Naive B cell (primary cell): ENCODE results near the gene PRDM13. TPM values are rescaled to one million over a fixed set of nuclear protein-coding genes. Genes with fewer than 3 reads are reported as not detected.
A peak's percentile ranks its signal among the peaks of the same experiment; 100 is the strongest.
"Not testable (repeated sequence)": the region's sequence is repeated elsewhere in the genome, so short reads cannot be mapped to it uniquely, and the experiment has no call there.

Experiments
- ATAC-seq, 2 donors: fragments of 150-1000 bp; cut with Tn5 transposase; 2 replicates each; pipeline ENCODE4 v1.10.0; 2021; ENCODE audit warnings: low read depth in 2 of 2, mild to moderate bottlenecking in 2 of 2, moderate library complexity in 2 of 2
- DNase-seq: peaks from one replicate; pipeline ENCODE4 v3.0.0; 2022
- H3K27ac Mint-ChIP-seq, 6 donors: one replicate each; pipeline ENCODE4 v1.8.0; 2020 to 2022; ENCODE audit warnings: mild to moderate bottlenecking in 6 of 6, mixed read lengths in 6 of 6, moderate library complexity in 5 of 6, inconsistent platforms in 2 of 6
- H3K27me3 Mint-ChIP-seq, 3 donors: one replicate each; pipeline ENCODE4 v1.8.0; 2021 to 2022; ENCODE audit warnings: mixed read lengths in 3 of 3, mild to moderate bottlenecking in 1 of 3
- H3K36me3 Mint-ChIP-seq, 2 donors: one replicate each; pipeline ENCODE4 v1.8.0; 2020 to 2022; ENCODE audit warnings: mixed read lengths in 2 of 2, inconsistent platforms in 1 of 2, mild to moderate bottlenecking in 1 of 2
- H3K4me1 Mint-ChIP-seq, 3 donors: one replicate each; pipeline ENCODE4 v1.8.0; 2020 to 2022; ENCODE audit warnings: mixed read lengths in 3 of 3, inconsistent platforms in 1 of 3, mild to moderate bottlenecking in 1 of 3, moderate library complexity in 1 of 3
- H3K4me3 Mint-ChIP-seq, 8 donors: one replicate each; pipeline ENCODE4 v1.8.0; 2020 to 2022; ENCODE audit warnings: mild to moderate bottlenecking in 8 of 8, mixed read lengths in 8 of 8, moderate library complexity in 8 of 8, inconsistent platforms in 2 of 8
- H3K9me3 Mint-ChIP-seq, 7 donors: one replicate each; pipeline ENCODE4 v1.8.0; 2020 to 2022; ENCODE audit warnings: mixed read lengths in 7 of 7, mild to moderate bottlenecking in 5 of 7, inconsistent platforms in 2 of 7, moderate library complexity in 1 of 7
- polyA plus RNA-seq, 6 donors: library from polyadenylated mRNA; unstranded; fragments of 300-500 nt; fragmentation: Illumina TruSeq; gene quantifications; one replicate each; pipeline ENCODE4 v1.2.3, GENCODE V29; 2021; ENCODE audit warnings: low read depth in 6 of 6

The PRDM13 gene
- polyA plus RNA-seq, 6 donors from 2014 or later = not detected

- Mint-ChIP-seq H3K36me3 (no peaks in the 10 kb centered on the region), H3K27me3 (peaks cover 70 to 77% (median 73%) of the 10 kb centered on the region in 3 donors), H3K4me3 (peak overlapping the region; percentile 49 to 91 (median 84)), H3K4me1 (peaks cover 12 to 33% (median 24%) of the 10 kb centered on the region in 3 donors), H3K9me3 (peaks cover 0 to 7% (median 5%) of the 10 kb centered on the region in 7 donors), H3K27ac (peak overlapping the region in 1 of 6 donors; percentile 71)
- DNase-seq (no peak), ATAC-seq (no peak)
Measured at GRCh38 chr6:99589907-99590493, 16.6 kb upstream of the PRDM13 start.

GRCh38 chr6:99590728-99591672, 15.6 kb upstream of the PRDM13 start:
- Mint-ChIP-seq H3K4me3 (peak overlapping the region; percentile 23 to 80 (median 67)), H3K27ac (peak overlapping the region in 2 of 6 donors; percentile 2 to 39)

DNA sequence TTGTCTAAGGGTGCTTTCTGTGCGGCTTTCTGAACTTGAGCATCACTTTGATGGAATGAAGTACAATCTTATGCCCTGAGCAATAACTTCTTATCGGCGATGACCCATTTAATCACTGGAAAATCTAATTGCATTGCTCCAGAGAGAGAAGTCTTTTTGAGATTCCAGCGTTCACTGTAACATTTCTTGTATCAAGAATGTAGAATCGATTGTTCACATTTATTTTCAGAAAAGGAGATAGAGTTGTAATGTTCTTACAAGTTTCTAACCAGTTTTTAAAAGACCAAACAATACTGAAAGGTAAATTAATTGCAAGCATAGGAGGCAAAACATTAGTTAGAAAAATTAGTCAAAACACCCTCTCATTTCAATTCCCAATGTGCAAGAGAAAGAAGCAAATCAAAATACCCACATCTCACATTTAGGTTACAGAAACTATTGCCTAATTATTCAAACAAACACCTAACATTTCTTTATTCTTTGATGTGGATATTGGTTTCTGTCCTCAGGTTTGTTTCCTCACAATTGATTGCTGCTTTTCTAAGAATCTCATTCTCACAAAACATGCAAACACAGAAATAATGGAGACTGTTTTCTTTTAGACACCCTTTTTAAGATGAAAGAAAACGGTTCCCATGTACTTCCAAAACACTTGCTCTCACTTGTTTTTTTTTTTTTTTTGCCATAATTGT, 14.8 kb upstream of the PRDM13 start:
- DNase-seq (no peak), ATAC-seq (no peak)
- Mint-ChIP-seq H3K27ac (peak overlapping the region in 1 of 6 donors; percentile 2), H3K9me3 (peaks cover 0 to 15% (median 8%) of the 10 kb centered on the region in 7 donors), H3K4me3 (peak overlapping the region in 6 of 8 donors; percentile 23 to 71 (median 57)), H3K36me3 (no peaks in the 10 kb centered on the region), H3K27me3 (peaks cover 72 to 84% (median 83%) of the 10 kb centered on the region in 3 donors), H3K4me1 (peaks cover 12 to 33% (median 24%) of the 10 kb centered on the region in 3 donors)

More at GRCh38 chr6:99590728-99591672, 15.6 kb upstream of the PRDM13 start:
- H3K36me3 Mint-ChIP-seq = no peaks in the 10 kb centered on the region
- DNase-seq (no peak), ATAC-seq (no peak)
- peaks cover 0 to 15% (median 8%) of the 10 kb centered on the region in 7 donors for H3K9me3 Mint-ChIP-seq
- H3K4me1 Mint-ChIP-seq = peaks cover 12 to 33% (median 24%) of the 10 kb centered on the region in 3 donors
- H3K27me3 Mint-ChIP-seq = peaks cover 71 to 79% (median 77%) of the 10 kb centered on the region in 3 donors

GRCh38 chr6:99592900-99593299, 13.7 kb upstream of the PRDM13 start:
- Mint-ChIP-seq H3K9me3 (peaks cover 0 to 15% (median 8%) of the 10 kb centered on the region in 7 donors), H3K36me3 (no peaks in the 10 kb centered on the region), H3K4me3 (no peak overlapping the region), H3K27ac (no peak overlapping the region), H3K4me1 (peaks cover 12 to 33% (median 24%) of the 10 kb centered on the region in 3 donors), H3K27me3 (peaks cover 74 to 90% (median 89%) of the 10 kb centered on the region in 3 donors)
- no peak for DNase-seq
- no peak for ATAC-seq

- H3K36me3 Mint-ChIP-seq, DNase-seq, ATAC-seq, H3K4me3 Mint-ChIP-seq, H3K27ac Mint-ChIP-seq: not testable (repeated sequence)
- Mint-ChIP-seq H3K4me1 (peaks cover 8 to 19% (median 11%) of the 10 kb centered on the region in 3 donors), H3K9me3 (peaks cover 0 to 15% (median 8%) of the 10 kb centered on the region in 7 donors), H3K27me3 (peaks cover 72 to 95% (median 90%) of the 10 kb centered on the region in 3 donors)
Measured at GRCh38 chr6:99594696-99595095, 11.9 kb upstream of the PRDM13 start.

- H3K9me3 Mint-ChIP-seq = peaks cover 0 to 20% (median 5%) of the 10 kb centered on the region in 7 donors
- ATAC-seq (peak in 1 of 2 donors; percentile 13), DNase-seq (no peak)
- H3K27me3 Mint-ChIP-seq = peaks cover 77 to 93% (median 79%) of the 10 kb centered on the region in 3 donors
- H3K36me3 Mint-ChIP-seq = peaks cover 0 to 4% of the 10 kb centered on the region in 2 donors
- peak overlapping the region; percentile 53 to 87 (median 77) for H3K4me3 Mint-ChIP-seq
- peaks cover 9 to 36% (median 22%) of the 10 kb centered on the region in 3 donors for H3K4me1 Mint-ChIP-seq
- H3K27ac Mint-ChIP-seq = peak overlapping the region in 3 of 6 donors; percentile 14 to 62 (median 43)
Measured at GRCh38 chr6:99602520-99603420, 3.9 kb upstream of the PRDM13 start.

GRCh38 chr6:99603421-99604165, 3.0 kb upstream of the PRDM13 start:
- Mint-ChIP-seq H3K36me3 (peaks cover 0 to 9% of the 10 kb centered on the region in 2 donors), H3K4me3 (peak overlapping the region; percentile 73 to 86 (median 82)), H3K27me3 (peaks cover 76 to 93% (median 79%) of the 10 kb centered on the region in 3 donors), H3K4me1 (peaks cover 9 to 41% (median 30%) of the 10 kb centered on the region in 3 donors), H3K9me3 (peaks cover 0 to 25% (median 5%) of the 10 kb centered on the region in 7 donors), H3K27ac (peak overlapping the region in 4 of 6 donors; percentile 21 to 82 (median 62))
- no peak for DNase-seq
- ATAC-seq = peak; percentile 56 to 67

- peaks cover 9 to 41% (median 32%) of the 10 kb centered on the region in 3 donors for H3K4me1 Mint-ChIP-seq
- H3K36me3 Mint-ChIP-seq = peaks cover 0 to 9% of the 10 kb centered on the region in 2 donors
- ATAC-seq = no peak
- peak overlapping the region in 4 of 6 donors; percentile 44 to 92 (median 68) for H3K27ac Mint-ChIP-seq
- DNase-seq = no peak
- peak overlapping the region; percentile 73 to 86 (median 82) for H3K4me3 Mint-ChIP-seq
- H3K9me3 Mint-ChIP-seq = peaks cover 0 to 31% (median 9%) of the 10 kb centered on the region in 7 donors
- H3K27me3 Mint-ChIP-seq = peaks cover 75 to 93% (median 79%) of the 10 kb centered on the region in 3 donors
Measured at GRCh38 chr6:99604166-99605073, 2.2 kb upstream of the PRDM13 start.

DNA sequence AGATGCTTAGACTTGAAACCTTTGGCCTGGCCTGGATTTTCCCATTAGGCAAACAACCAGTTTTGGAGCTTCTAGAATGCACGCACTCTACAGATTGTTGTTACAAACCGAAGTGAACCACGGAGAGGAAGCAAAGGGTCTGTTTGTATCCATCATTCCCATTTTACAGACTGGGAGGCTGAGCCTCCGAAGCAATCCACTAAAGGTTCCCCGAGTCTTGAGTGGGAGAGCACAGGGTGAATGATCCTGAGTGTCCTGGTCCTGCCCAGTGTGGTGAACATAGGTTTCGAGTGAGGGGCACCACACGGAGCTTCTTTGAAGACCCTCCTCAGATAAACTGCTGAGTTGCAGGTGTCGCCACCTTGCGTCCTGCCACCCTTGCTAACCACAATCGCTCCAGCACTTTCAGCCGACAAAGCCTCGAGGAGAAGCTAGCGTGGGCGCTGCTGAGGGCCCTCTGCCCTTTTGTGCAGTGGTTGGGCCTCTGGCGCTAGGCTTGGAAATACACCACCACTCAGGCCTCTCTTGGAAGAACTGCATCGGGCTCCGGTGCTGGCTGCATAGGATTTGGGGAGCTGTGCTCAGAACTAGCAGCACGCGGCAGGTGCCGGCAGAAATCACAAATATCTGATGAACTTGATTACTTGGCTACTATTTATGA, 1.4 kb upstream of the PRDM13 start:
- peaks cover 0 to 32% (median 11%) of the 10 kb centered on the region in 7 donors for H3K9me3 Mint-ChIP-seq
- peaks cover 0 to 9% of the 10 kb centered on the region in 2 donors for H3K36me3 Mint-ChIP-seq
- peak overlapping the region in 4 of 6 donors; percentile 12 to 92 (median 58) for H3K27ac Mint-ChIP-seq
- H3K4me3 Mint-ChIP-seq = peak overlapping the region in 6 of 8 donors; percentile 30 to 85 (median 78)
- peaks cover 75 to 90% (median 79%) of the 10 kb centered on the region in 3 donors for H3K27me3 Mint-ChIP-seq
- H3K4me1 Mint-ChIP-seq = peaks cover 9 to 41% (median 32%) of the 10 kb centered on the region in 3 donors
- no peak for DNase-seq
- ATAC-seq = no peak
